Hepatocyte (in vitro differentiated cells): ENCODE data around the gene RPUSD2.

Experiments
- CTCF ChIP-seq: fragments of 200-600 bp; sonication (generic); IDR thresholded peaks from 2 replicates; pipeline ENCODE4 v1.5.1; 2016; ENCODE audit warnings: antibody characterized with exemption, mild to moderate bottlenecking; ENCODE audit not compliant: poor library complexity
- EZH2 ChIP-seq: fragments of 200-600 bp; sonication (generic); IDR thresholded peaks from 2 replicates; pipeline ENCODE4 v1.6.1; 2016; ENCODE audit warnings: antibody characterized with exemption, mild to moderate bottlenecking, borderline replicate concordance
- EZH2phosphoT487 ChIP-seq: fragments of 200-600 bp; sonication (generic); IDR thresholded peaks from one replicate; pipeline ENCODE4 v1.6.1; 2018; ENCODE audit warnings: antibody characterized with exemption, mild to moderate bottlenecking, low read depth, moderate library complexity; ENCODE audit not compliant: unreplicated experiment, severe bottlenecking

- TF ChIP-seq EZH2, result no peak
- no peak for TF ChIP-seq CTCF
- no peak for TF ChIP-seq EZH2phosphoT487
These were observed 2.0 kb upstream of the RPUSD2 start for GRCh38 chr15:40567111-40567510.
